NB4 (cell line): ENCODE measurements around the gene LY6G6F.

Source experiments
- CTCF ChIP-seq: IDR thresholded peaks from one replicate; pipeline ENCODE4 v1.5.1; 2012; ENCODE audit warnings: low read depth, low read length
- MAX ChIP-seq: IDR thresholded peaks from 2 replicates; pipeline ENCODE4 v1.6.1; 2011; ENCODE audit warnings: low read depth, low read length
- MYC ChIP-seq: IDR thresholded peaks from 2 replicates; pipeline ENCODE4 v1.6.1; 2011; ENCODE audit warnings: low read depth, low read length
- POLR2A ChIP-seq: IDR thresholded peaks from 2 replicates; pipeline ENCODE4 v1.6.1; 2011; ENCODE audit warnings: mild to moderate bottlenecking; ENCODE audit not compliant: insufficient read length; ENCODE audit errors: extremely low read depth

GRCh38 chr6:31659649-31660380, 46.9 kb upstream of the LY6G6F start:
- TF ChIP-seq CTCF (no peak), POLR2A (no peak), MYC (no peak), MAX (no peak)
